Erythroblast (primary cell): ENCODE results near the gene RNLS.

Experiments
- GATA1 ChIP-seq: IDR thresholded peaks from 2 replicates; pipeline ENCODE4 v1.6.1; 2011; ENCODE audit warnings: low read depth, mild to moderate bottlenecking, control low read depth, low read length, moderate library complexity
- POLR2A ChIP-seq: IDR thresholded peaks from 2 replicates; pipeline ENCODE4 v1.6.1; 2011; ENCODE audit warnings: mild to moderate bottlenecking, low read length

DNA sequence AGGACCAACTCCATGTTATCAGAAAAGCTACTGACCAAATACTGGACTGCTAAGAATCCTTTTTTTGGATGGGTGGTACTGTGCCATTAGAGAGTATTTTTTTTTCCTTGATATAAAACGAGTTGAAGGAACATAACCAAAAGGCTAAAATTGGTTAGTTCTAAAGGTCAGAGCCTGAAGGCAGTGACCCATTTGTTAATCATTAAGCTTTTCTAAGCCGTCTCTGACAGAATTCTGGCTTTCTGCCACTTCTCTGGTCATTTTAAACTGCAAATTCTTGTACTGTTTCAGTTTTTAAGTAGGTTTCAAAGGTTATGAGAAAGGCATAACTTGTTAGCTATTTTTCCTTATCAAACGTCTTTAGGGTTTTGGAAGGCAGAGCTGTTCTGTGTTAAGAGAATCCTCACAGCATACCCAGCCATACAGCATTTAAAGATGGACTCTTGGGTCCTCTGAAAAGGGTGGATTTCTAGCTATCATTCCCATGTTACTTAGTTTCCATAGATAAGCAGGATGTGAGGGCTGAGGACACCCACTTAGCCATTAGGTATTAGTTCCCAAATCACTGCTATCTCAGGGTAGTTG, 196.8 kb downstream of the RNLS start:
- TF ChIP-seq POLR2A (no peak), GATA1 (no peak)
